ENCODE measurements around the gene KIF22. TPM values are rescaled to one million over a fixed set of nuclear protein-coding genes. Genes with fewer than 3 reads are reported as not detected.
A peak's percentile ranks its signal among the peaks of the same experiment; 100 is the strongest.

Gene KIF22
- total RNA-seq, 6 experiments from 2014 or later, result 26.4 to 50.3 (median 48.9) TPM

DNA sequence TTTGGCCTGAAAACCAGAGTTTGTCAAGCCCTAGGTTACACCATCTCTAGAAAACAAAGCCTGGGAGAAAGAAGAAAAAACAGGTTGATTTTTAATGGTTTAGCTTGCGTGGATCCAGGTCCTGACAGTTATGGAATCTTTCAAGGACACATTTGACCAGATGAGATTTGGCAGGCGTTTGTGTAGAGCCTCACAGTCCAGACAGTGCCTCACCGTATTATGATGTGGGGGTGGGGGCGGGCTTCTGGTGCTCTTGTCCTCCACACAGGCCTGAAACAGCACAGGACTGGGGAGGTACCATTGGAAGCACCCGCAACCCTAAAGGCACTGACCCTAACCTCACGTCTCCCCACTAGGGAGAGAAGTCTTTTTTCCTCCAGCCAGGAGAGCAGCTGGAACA is 49.3 kb downstream of the KIF22 start:
- H3K4me1 Mint-ChIP-seq (ENCODE audit: low read depth), result 0 out of 2 replicates have a peak, but pooled peaks cover 5% of the 10 kb centered on the region
- DNase-seq, result no peak
- no peaks in the 10 kb centered on the region for H3K9me3 Mint-ChIP-seq
- no peak overlapping the region for H3K4me3 Mint-ChIP-seq
- H3K27me3 Mint-ChIP-seq (ENCODE audit: insufficient read depth), result no peaks in the 10 kb centered on the region; the same call in 1 of the 2 replicates
- TF ChIP-seq, protein P1, sequence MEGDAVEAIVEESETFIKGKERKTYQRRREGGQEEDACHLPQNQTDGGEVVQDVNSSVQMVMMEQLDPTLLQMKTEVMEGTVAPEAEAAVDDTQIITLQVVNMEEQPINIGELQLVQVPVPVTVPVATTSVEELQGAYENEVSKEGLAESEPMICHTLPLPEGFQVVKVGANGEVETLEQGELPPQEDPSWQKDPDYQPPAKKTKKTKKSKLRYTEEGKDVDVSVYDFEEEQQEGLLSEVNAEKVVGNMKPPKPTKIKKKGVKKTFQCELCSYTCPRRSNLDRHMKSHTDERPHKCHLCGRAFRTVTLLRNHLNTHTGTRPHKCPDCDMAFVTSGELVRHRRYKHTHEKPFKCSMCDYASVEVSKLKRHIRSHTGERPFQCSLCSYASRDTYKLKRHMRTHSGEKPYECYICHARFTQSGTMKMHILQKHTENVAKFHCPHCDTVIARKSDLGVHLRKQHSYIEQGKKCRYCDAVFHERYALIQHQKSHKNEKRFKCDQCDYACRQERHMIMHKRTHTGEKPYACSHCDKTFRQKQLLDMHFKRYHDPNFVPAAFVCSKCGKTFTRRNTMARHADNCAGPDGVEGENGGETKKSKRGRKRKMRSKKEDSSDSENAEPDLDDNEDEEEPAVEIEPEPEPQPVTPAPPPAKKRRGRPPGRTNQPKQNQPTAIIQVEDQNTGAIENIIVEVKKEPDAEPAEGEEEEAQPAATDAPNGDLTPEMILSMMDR (IDR thresholded peaks at IDR 0.05), result no peak
- peaks cover 41% of the 10 kb centered on the region for H3K36me3 Mint-ChIP-seq (ENCODE audit: low read depth)
- H3K27ac Mint-ChIP-seq, result no peak overlapping the region

DNA sequence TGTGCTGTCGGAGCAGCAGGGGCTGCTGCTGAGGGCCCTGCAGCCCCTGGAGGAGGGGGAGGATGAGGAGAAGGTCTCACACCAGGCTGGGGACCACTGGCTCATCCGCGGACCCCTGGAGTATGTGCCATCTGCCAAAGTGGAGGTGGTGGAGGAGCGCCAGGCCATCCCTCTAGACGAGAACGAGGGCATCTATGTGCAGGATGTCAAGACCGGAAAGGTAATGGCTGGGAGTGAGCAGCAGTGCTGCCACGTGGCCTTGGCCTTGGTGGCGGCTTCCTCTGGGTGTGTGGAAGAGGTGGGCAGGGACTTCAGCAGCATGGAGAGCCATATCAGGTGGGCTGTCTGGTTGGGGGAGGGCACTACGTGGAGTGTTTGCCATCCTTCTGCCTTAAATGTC is 49.7 kb downstream of the KIF22 start:
- TF ChIP-seq, protein P1 (IDR thresholded peaks at IDR 0.05), result no peak
- Mint-ChIP-seq H3K4me1 (ENCODE audit: low read depth) (0 out of 2 replicates have a peak, but pooled peaks cover 5% of the 10 kb centered on the region), H3K36me3 (ENCODE audit: low read depth) (peaks cover 45% of the 10 kb centered on the region), H3K27ac (no peak overlapping the region), H3K27me3 (ENCODE audit: insufficient read depth) (no peaks in the 10 kb centered on the region; the same call in 1 of the 2 replicates), H3K9me3 (no peaks in the 10 kb centered on the region), H3K4me3 (no peak overlapping the region)
- no peak for DNase-seq

DNA sequence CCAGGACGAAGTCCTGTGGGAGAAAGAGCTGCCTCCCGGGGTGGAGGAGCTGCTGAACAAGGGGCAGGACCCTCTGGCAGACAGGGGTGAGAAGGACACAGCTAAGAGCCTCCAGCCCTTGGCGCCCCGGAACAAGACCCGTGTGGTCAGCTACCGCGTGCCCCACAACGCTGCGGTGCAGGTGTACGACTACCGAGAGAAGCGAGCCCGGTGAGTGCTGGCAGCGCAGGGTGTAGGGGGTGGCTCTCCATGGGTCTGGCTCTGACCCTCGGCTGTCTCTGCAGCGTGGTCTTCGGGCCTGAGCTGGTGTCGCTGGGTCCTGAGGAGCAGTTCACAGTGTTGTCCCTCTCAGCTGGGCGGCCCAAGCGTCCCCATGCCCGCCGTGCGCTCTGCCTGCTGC is 51.1 kb downstream of the KIF22 start:
- no peak overlapping the region for H3K27ac Mint-ChIP-seq
- H3K27me3 Mint-ChIP-seq (ENCODE audit: insufficient read depth), result peaks cover 3% of the 10 kb centered on the region; the same call in 1 of the 2 replicates
- DNase-seq, result no peak

DNA sequence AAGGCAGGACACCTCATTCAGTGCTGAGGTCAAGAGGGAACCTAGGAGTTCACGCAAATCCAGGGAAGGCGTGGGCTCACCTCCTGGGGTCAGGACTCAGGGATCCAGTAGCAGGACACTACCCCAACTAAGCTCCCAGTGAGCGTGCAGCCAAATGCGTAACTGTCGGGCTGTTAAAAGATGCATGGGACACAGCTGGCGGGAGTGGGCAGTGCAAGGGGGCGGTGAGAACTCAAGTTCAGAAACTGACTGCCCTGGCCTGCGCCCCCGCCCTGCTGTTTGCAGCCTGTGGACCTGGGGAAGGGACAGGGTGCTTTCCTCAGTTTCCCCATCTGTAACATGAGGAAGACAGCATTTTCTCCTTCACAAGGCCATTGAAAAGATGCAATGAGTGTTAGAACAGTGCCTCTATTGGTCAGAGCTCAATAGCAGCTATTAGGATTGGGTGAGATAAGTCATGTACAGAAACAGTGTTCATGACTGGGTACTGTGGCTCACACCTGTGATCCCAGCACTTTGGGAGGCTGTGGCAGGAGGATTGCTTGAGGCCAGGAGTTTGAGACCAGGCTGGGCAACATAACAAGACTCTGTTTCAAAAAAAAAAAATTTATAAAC is 52.3 kb downstream of the KIF22 start:
- Mint-ChIP-seq H3K27me3 (ENCODE audit: insufficient read depth) (peaks cover 3% of the 10 kb centered on the region; the same call in 1 of the 2 replicates), H3K4me1 (ENCODE audit: low read depth) (no peaks in the 10 kb centered on the region), H3K27ac (no peak overlapping the region), H3K4me3 (no peak overlapping the region), H3K36me3 (ENCODE audit: low read depth) (peaks cover 40% of the 10 kb centered on the region), H3K9me3 (no peaks in the 10 kb centered on the region)
- no peak for DNase-seq
- TF ChIP-seq, protein P1 (IDR thresholded peaks at IDR 0.05), result 0 out of 2 replicates have a peak, but pooled peaks have one; percentile 28

More for the DNA sequence above, 51.1 kb downstream of the KIF22 start:
- TF ChIP-seq, protein P1 (IDR thresholded peaks at IDR 0.05), result no peak
- Mint-ChIP-seq H3K9me3 (no peaks in the 10 kb centered on the region), H3K4me3 (no peak overlapping the region), H3K4me1 (ENCODE audit: low read depth) (no peaks in the 10 kb centered on the region), H3K36me3 (ENCODE audit: low read depth) (peaks cover 45% of the 10 kb centered on the region)

DNA sequence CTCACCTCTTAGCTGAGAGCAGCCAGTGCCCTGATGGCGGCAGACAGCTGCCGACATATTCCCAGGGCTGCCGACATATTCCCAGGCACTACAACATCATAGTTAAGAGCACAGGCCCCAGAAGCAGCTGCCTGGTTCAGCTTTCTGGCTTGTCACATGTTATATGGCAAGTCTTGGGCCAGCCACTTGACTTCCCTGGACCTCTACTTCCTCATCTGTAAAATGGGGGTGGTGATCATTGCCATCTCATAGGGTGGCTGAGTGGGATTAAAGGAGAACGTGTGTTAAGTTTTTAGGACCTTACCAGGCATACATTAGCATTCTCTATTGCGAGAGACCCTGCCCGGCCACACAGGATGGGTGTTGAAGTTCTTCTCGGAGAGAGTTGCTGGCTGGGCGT is 53.4 kb downstream of the KIF22 start:
- peaks cover 44% of the 10 kb centered on the region for H3K36me3 Mint-ChIP-seq (ENCODE audit: low read depth)
- H3K27me3 Mint-ChIP-seq (ENCODE audit: insufficient read depth), result peaks cover 7% of the 10 kb centered on the region
- no peak overlapping the region; the same call in 1 of the 2 replicates for H3K27ac Mint-ChIP-seq
- no peaks in the 10 kb centered on the region for H3K4me1 Mint-ChIP-seq (ENCODE audit: low read depth)
- no peak overlapping the region for H3K4me3 Mint-ChIP-seq
- DNase-seq, result no peak
- H3K9me3 Mint-ChIP-seq, result no peaks in the 10 kb centered on the region
- TF ChIP-seq, protein P1 (IDR thresholded peaks at IDR 0.05), result no peak

Measured in HFFc6 (cell line).